Hepatocyte (in vitro differentiated cells): Measurements from ENCODE around the gene MGAT5.

Experiments used
- EZH2 ChIP-seq: fragments of 200-600 bp; sonication (generic); IDR thresholded peaks from 2 replicates; pipeline ENCODE4 v1.6.1; 2016; ENCODE audit warnings: antibody characterized with exemption, mild to moderate bottlenecking, borderline replicate concordance
- EZH2phosphoT487 ChIP-seq: fragments of 200-600 bp; sonication (generic); IDR thresholded peaks from one replicate; pipeline ENCODE4 v1.6.1; 2018; ENCODE audit warnings: antibody characterized with exemption, mild to moderate bottlenecking, low read depth, moderate library complexity; ENCODE audit not compliant: unreplicated experiment, severe bottlenecking
- TF ChIP-seq, protein P1 (sequence below): fragments of 200-600 bp; sonication (generic); IDR thresholded peaks from 2 replicates; pipeline ENCODE4 v1.5.1; 2016; ENCODE audit warnings: antibody characterized with exemption, mild to moderate bottlenecking; ENCODE audit not compliant: poor library complexity

DNA sequence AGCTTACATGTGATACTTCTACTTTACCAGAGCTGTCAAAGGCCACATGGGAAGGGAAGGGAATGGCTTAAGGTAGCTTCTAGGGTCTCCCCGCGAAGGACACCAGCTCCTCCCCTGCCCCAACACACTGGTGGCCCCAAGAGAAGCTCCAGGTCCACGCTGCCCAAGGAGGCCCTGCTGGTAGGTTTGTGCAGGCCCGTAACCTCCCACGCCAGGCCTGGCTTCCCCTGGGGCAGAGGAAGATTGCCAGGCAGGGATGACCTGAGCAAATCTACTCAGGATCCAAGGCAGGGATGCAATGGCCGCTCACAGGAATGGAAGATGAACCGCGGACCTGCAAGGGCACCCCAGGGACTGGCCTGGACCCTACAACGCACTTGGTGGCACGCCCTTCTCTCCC, 205.1 kb downstream of the MGAT5 start:
- TF ChIP-seq, protein P1, sequence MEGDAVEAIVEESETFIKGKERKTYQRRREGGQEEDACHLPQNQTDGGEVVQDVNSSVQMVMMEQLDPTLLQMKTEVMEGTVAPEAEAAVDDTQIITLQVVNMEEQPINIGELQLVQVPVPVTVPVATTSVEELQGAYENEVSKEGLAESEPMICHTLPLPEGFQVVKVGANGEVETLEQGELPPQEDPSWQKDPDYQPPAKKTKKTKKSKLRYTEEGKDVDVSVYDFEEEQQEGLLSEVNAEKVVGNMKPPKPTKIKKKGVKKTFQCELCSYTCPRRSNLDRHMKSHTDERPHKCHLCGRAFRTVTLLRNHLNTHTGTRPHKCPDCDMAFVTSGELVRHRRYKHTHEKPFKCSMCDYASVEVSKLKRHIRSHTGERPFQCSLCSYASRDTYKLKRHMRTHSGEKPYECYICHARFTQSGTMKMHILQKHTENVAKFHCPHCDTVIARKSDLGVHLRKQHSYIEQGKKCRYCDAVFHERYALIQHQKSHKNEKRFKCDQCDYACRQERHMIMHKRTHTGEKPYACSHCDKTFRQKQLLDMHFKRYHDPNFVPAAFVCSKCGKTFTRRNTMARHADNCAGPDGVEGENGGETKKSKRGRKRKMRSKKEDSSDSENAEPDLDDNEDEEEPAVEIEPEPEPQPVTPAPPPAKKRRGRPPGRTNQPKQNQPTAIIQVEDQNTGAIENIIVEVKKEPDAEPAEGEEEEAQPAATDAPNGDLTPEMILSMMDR: no peak
- TF ChIP-seq EZH2phosphoT487 (no peak), EZH2 (no peak)
